ENCODE results near the gene NAT16.

The NAT16 gene

DNA sequence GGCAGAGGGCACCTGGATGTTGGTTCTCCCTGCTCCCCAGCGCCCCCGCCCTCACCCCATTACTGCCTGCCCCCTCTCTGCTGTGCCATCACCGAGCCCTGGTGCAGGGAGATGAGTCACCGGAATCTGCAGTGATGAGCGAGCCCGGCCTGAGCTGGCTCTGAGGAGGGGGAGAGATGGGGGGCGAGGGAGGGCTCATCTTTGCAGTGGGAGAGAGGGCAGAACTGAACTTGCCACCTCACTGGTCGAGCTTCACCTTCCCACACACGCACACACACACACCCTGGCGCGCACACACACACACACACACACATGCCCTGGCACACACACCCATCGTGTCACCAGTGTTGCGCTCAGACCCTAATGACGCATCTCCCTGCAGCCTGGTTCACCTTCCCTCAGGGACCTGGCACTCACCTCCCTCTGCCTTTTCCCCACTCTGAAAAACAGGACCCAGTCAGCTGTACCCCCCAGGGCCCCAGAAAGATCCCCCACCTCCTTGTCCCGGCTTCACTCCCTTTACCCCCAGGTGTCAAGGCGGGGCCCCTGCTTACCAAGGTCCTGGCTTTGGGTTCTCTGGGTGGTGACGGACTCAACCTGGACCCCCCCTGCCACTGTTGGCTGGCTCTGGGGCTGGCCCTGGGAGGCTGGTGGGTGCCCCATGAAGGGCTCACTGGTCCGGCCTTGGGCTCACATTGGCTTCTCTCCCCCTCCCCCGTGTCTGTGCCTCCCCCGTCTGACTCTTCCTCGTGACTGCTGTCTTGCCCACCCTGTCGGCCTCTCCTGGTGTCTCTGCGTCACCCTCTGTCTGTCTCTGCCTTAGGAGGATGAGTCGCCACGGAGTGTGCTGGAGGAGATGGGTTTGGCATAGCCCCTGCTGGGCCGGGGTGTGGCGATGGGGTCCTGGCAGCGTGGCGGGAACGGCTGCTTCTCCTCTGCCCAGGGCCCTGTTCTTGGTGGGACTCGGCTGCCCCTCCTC is 20.1 kb downstream of the NAT16 start:
- H3K27me3 ChIP-seq (ENCODE audit: control insufficient read depth in 1 of 2, insufficient read depth in 2 of 2, low read length in 2 of 2), result peaks cover 15 to 23% of the 10 kb centered on the region in 2 donors
- no peak overlapping the region for H3K27ac ChIP-seq (ENCODE audit: low read depth, low read length)
- H3K9me3 ChIP-seq (ENCODE audit: control insufficient read depth in 1 of 2, low read length in 2 of 2), result no peaks in the 10 kb centered on the region
- peak overlapping the region in 1 of 2 donors; percentile 6 for H3K9ac ChIP-seq (ENCODE audit: low read depth in 1 of 2, low read length in 2 of 2)
- no peak overlapping the region for H3K4me3 ChIP-seq (ENCODE audit: low read depth in 1 of 2, low read length in 2 of 2)
- peaks cover 16 to 29% of the 10 kb centered on the region in 2 donors for H3K4me1 ChIP-seq (ENCODE audit: control insufficient read depth in 1 of 2, insufficient read depth in 2 of 2, low read length in 2 of 2)
- H3K36me3 ChIP-seq (ENCODE audit: control insufficient read depth in 1 of 2, insufficient read depth in 2 of 2, low read length in 2 of 2), result peaks cover 4 to 30% of the 10 kb centered on the region in 2 donors

GRCh38 chr7:101156866-101157589 is 23.1 kb downstream of the NAT16 start:
- peaks cover 16% of the 10 kb centered on the region in 2 donors for H3K4me1 ChIP-seq (ENCODE audit: control insufficient read depth in 1 of 2, insufficient read depth in 2 of 2, low read length in 2 of 2)
- no peaks in the 10 kb centered on the region for H3K9me3 ChIP-seq (ENCODE audit: control insufficient read depth in 1 of 2, low read length in 2 of 2)
- peaks cover 4 to 30% of the 10 kb centered on the region in 2 donors for H3K36me3 ChIP-seq (ENCODE audit: control insufficient read depth in 1 of 2, insufficient read depth in 2 of 2, low read length in 2 of 2)
- no peak overlapping the region for H3K27ac ChIP-seq (ENCODE audit: low read depth, low read length)
- H3K4me3 ChIP-seq (ENCODE audit: low read depth in 1 of 2, low read length in 2 of 2), result no peak overlapping the region
- H3K27me3 ChIP-seq (ENCODE audit: control insufficient read depth in 1 of 2, insufficient read depth in 2 of 2, low read length in 2 of 2), result peaks cover 0 to 6% of the 10 kb centered on the region in 2 donors
- no peak overlapping the region for H3K9ac ChIP-seq (ENCODE audit: low read depth in 1 of 2, low read length in 2 of 2)

DNA sequence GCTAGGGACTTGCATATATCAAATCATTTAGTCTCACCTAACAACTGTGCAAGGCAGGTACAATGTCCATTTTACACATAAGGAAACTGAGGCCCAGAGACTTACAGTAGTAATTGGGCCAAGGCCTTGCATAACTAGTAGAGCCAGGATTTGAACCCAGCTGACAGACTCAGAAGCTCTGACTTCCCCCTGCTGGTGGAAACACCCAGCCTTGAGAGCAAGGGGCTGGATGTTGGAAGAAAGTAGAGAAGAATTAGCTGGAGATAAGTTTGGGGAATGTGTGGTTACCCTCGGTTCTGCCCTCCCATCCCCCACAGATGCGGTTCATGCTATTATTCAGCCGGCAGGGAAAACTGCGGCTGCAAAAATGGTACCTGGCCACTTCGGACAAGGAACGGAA is 23.8 kb downstream of the NAT16 start:
- peaks cover 4 to 30% of the 10 kb centered on the region in 2 donors for H3K36me3 ChIP-seq (ENCODE audit: control insufficient read depth in 1 of 2, insufficient read depth in 2 of 2, low read length in 2 of 2)
- H3K9me3 ChIP-seq (ENCODE audit: control insufficient read depth in 1 of 2, low read length in 2 of 2), result no peaks in the 10 kb centered on the region
- H3K4me1 ChIP-seq (ENCODE audit: control insufficient read depth in 1 of 2, insufficient read depth in 2 of 2, low read length in 2 of 2), result peaks cover 16% of the 10 kb centered on the region in 2 donors
- no peak overlapping the region for H3K4me3 ChIP-seq (ENCODE audit: low read depth in 1 of 2, low read length in 2 of 2)
- no peak overlapping the region for H3K27ac ChIP-seq (ENCODE audit: low read depth, low read length)
- H3K9ac ChIP-seq (ENCODE audit: low read depth in 1 of 2, low read length in 2 of 2), result no peak overlapping the region
- peaks cover 0 to 2% of the 10 kb centered on the region in 2 donors for H3K27me3 ChIP-seq (ENCODE audit: control insufficient read depth in 1 of 2, insufficient read depth in 2 of 2, low read length in 2 of 2)

DNA sequence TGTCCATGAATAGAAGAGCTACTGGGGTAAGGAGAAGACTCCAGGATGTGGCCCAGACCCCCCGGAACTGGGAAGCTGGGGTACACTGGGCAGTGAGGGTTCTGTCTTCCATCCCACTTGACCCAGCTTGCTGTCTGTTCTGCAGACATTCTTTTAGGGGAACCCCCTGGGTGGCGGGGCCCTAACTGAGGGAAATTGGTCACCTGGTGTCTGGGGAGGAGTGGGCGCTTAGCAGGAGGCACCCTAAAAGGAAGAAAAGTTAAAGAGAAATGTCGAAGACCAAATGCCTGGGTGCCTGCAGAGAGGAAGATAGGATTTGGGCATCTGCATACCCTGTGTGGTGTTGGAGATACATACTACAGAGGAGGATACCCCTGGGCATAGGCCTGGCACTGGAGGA is 24.8 kb downstream of the NAT16 start:
- Histone ChIP-seq H3K27ac (ENCODE audit: low read depth, low read length) (no peak overlapping the region), H3K9ac (ENCODE audit: low read depth in 1 of 2, low read length in 2 of 2) (peak overlapping the region; percentile 66), H3K36me3 (ENCODE audit: control insufficient read depth in 1 of 2, insufficient read depth in 2 of 2, low read length in 2 of 2) (peaks cover 4 to 29% of the 10 kb centered on the region in 2 donors), H3K9me3 (ENCODE audit: control insufficient read depth in 1 of 2, low read length in 2 of 2) (no peaks in the 10 kb centered on the region), H3K4me3 (ENCODE audit: low read depth in 1 of 2, low read length in 2 of 2) (peak overlapping the region; percentile 74 to 77), H3K27me3 (ENCODE audit: control insufficient read depth in 1 of 2, insufficient read depth in 2 of 2, low read length in 2 of 2) (no peaks in the 10 kb centered on the region), H3K4me1 (ENCODE audit: control insufficient read depth in 1 of 2, insufficient read depth in 2 of 2, low read length in 2 of 2) (peaks cover 16% of the 10 kb centered on the region in 2 donors)

DNA sequence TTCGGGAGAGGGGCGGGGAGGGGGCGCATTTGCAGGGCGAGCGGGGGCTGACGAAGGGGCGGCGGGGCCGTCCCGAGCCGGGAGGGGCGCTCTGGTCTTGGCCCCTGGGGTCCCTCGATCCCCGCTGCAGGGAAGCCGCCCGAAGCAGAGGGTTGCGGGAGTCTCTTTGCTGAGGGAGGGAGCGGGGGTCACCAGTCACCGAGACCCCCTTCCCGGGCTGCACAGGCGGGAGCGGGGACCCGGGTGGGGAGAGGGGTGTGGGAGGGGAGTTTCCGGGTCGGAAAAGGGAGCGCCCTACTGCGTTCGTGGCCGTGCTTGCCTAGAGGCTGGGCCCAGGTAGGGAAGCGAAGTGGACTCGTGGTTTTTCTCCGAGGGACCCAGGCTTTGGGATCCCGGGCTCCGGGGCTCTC is 25.4 kb downstream of the NAT16 start:
- H3K27me3 ChIP-seq (ENCODE audit: control insufficient read depth in 1 of 2, insufficient read depth in 2 of 2, low read length in 2 of 2), result no peaks in the 10 kb centered on the region
- peak overlapping the region; percentile 66 for H3K9ac ChIP-seq (ENCODE audit: low read depth in 1 of 2, low read length in 2 of 2)
- H3K27ac ChIP-seq (ENCODE audit: low read depth, low read length), result no peak overlapping the region
- H3K4me3 ChIP-seq (ENCODE audit: low read depth in 1 of 2, low read length in 2 of 2), result peak overlapping the region; percentile 74 to 77
- peaks cover 16% of the 10 kb centered on the region in 2 donors for H3K4me1 ChIP-seq (ENCODE audit: control insufficient read depth in 1 of 2, insufficient read depth in 2 of 2, low read length in 2 of 2)
- no peaks in the 10 kb centered on the region for H3K9me3 ChIP-seq (ENCODE audit: control insufficient read depth in 1 of 2, low read length in 2 of 2)
- H3K36me3 ChIP-seq (ENCODE audit: control insufficient read depth in 1 of 2, insufficient read depth in 2 of 2, low read length in 2 of 2), result peaks cover 4 to 25% of the 10 kb centered on the region in 2 donors

DNA sequence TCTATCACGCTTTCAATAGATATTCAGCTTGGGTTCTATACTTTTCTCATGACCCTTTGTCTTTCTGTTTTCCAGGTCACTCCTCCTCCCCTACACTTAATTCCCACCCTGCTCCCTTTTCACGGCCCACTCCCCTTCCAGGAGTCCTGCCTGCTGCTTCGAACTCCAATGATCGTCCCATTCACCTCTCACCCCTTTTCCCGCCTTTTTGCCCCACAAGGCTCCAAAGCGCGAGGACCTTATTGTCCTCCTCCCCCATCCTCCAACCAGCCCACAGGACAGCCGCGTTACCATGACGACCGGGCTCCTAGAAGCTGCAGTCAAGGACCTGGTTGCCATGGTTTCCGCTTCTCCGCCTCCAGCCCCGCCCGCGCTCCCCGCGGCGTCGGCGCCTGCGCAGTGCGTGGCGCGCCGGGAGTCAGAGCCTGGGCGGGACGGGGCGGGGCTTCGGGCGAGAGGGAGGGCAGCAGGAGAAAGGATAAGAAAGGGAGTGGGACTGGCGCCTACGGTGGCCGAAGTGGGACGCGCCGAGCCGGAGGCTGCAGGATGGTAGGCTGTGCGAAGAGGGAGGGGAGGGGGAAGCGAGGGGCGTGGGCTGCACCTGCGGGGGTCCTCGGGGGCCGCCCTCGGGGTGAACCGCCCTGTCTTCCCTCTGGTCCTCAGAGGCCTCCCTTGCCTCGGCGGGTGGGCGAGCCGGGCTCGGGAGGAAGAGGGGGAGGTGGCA is 26.0 kb downstream of the NAT16 start, which contains the start of gene AP1S1:
AP1S1 (plus strand) TSS at position 508 of the 724 bp plus-strand sequence; CDS start at position 547, 39 bp downstream.
- Histone ChIP-seq H3K36me3 (ENCODE audit: control insufficient read depth in 1 of 2, insufficient read depth in 2 of 2, low read length in 2 of 2) (peaks cover 4 to 20% of the 10 kb centered on the region in 2 donors), H3K4me3 (ENCODE audit: low read depth in 1 of 2, low read length in 2 of 2) (peak within 1 kb of the TSS; percentile 74 to 77), H3K4me1 (ENCODE audit: control insufficient read depth in 1 of 2, insufficient read depth in 2 of 2, low read length in 2 of 2) (peaks cover 16% of the 10 kb centered on the region in 2 donors), H3K27ac (ENCODE audit: low read depth, low read length) (no peak within 1 kb of the TSS), H3K27me3 (ENCODE audit: control insufficient read depth in 1 of 2, insufficient read depth in 2 of 2, low read length in 2 of 2) (no peaks in the 10 kb centered on the region), H3K9me3 (ENCODE audit: control insufficient read depth in 1 of 2, low read length in 2 of 2) (no peaks in the 10 kb centered on the region), H3K9ac (ENCODE audit: low read depth in 1 of 2, low read length in 2 of 2) (peak within 1 kb of the TSS; percentile 66)

- Histone ChIP-seq H3K27ac (ENCODE audit: low read depth, low read length) (no peak overlapping the region), H3K27me3 (ENCODE audit: control insufficient read depth in 1 of 2, insufficient read depth in 2 of 2, low read length in 2 of 2) (no peaks in the 10 kb centered on the region), H3K9me3 (ENCODE audit: control insufficient read depth in 1 of 2, low read length in 2 of 2) (no peaks in the 10 kb centered on the region), H3K36me3 (ENCODE audit: control insufficient read depth in 1 of 2, insufficient read depth in 2 of 2, low read length in 2 of 2) (peaks cover under 1 to 3% of the 10 kb centered on the region in 2 donors), H3K9ac (ENCODE audit: low read depth in 1 of 2, low read length in 2 of 2) (no peak overlapping the region), H3K4me3 (ENCODE audit: low read depth in 1 of 2, low read length in 2 of 2) (no peak overlapping the region), H3K4me1 (ENCODE audit: control insufficient read depth in 1 of 2, insufficient read depth in 2 of 2, low read length in 2 of 2) (peaks cover 12% of the 10 kb centered on the region in 2 donors)
These were observed 28.0 kb downstream of the NAT16 start for GRCh38 chr7:101151908-101152651.

DNA sequence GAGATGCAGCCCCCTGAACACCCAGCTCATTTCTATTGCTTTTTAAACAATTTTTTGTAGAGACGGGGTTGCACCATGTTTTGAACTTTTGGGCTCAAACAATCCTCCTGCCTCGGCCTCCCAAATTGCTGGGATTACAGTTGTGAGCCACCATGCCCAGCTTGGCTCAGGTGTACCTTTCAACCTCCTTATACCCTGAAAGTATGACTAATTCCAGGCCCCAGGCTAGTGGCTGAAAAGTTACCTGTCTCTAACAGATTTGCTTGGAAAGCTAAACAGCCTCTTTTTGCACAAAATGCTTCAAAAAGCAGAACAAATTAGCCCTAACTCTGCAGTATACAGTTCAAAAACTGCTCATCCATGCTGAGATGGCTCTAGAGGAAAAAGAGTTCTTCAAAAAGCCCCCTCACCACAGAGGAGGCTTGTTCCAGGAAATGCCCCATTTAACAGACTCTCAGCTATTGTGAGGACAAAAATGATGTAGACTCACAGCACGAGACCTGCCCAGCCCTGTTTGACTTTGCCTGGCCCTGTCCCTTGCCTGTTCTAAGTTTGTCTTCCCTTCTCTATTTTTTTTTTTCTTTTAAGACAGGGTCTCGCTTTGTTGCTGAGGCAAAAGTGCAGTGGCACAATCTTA is 39.2 kb downstream of the NAT16 start:
- no peak overlapping the region for H3K4me3 ChIP-seq (ENCODE audit: low read depth in 1 of 2, low read length in 2 of 2)
- peaks cover 10 to 19% of the 10 kb centered on the region in 2 donors for H3K4me1 ChIP-seq (ENCODE audit: control insufficient read depth in 1 of 2, insufficient read depth in 2 of 2, low read length in 2 of 2)
- H3K27me3 ChIP-seq (ENCODE audit: control insufficient read depth in 1 of 2, insufficient read depth in 2 of 2, low read length in 2 of 2), result no peaks in the 10 kb centered on the region
- no peak overlapping the region for H3K27ac ChIP-seq (ENCODE audit: low read depth, low read length)
- H3K9me3 ChIP-seq (ENCODE audit: control insufficient read depth in 1 of 2, low read length in 2 of 2), result no peaks in the 10 kb centered on the region
- no peak overlapping the region for H3K9ac ChIP-seq (ENCODE audit: low read depth in 1 of 2, low read length in 2 of 2)
- H3K36me3 ChIP-seq (ENCODE audit: control insufficient read depth in 1 of 2, insufficient read depth in 2 of 2, low read length in 2 of 2), result no peaks in the 10 kb centered on the region

- Histone ChIP-seq H3K36me3 (ENCODE audit: control insufficient read depth in 1 of 2, insufficient read depth in 2 of 2, low read length in 2 of 2) (no peaks in the 10 kb centered on the region), H3K9ac (ENCODE audit: low read depth in 1 of 2, low read length in 2 of 2) (no peak overlapping the region), H3K27ac (ENCODE audit: low read depth, low read length) (no peak overlapping the region), H3K4me1 (ENCODE audit: control insufficient read depth in 1 of 2, insufficient read depth in 2 of 2, low read length in 2 of 2) (peaks cover 10 to 19% of the 10 kb centered on the region in 2 donors), H3K27me3 (ENCODE audit: control insufficient read depth in 1 of 2, insufficient read depth in 2 of 2, low read length in 2 of 2) (no peaks in the 10 kb centered on the region), H3K4me3 (ENCODE audit: low read depth in 1 of 2, low read length in 2 of 2) (no peak overlapping the region), H3K9me3 (ENCODE audit: control insufficient read depth in 1 of 2, low read length in 2 of 2) (no peaks in the 10 kb centered on the region)
These were observed 39.8 kb downstream of the NAT16 start for GRCh38 chr7:101140339-101140699.

Data from duodenal mucosa (tissue), 2 donors.